ENCODE results near the gene ZNF407. TPM values are rescaled to one million over a fixed set of nuclear protein-coding genes. Genes with fewer than 3 reads are reported as not detected.
A peak's percentile ranks its signal among the peaks of the same experiment; 100 is the strongest.

ZNF407 gene
- polyA plus RNA-seq, 3 donors: 9.1 to 10.6 (median 10.5) TPM

DNA sequence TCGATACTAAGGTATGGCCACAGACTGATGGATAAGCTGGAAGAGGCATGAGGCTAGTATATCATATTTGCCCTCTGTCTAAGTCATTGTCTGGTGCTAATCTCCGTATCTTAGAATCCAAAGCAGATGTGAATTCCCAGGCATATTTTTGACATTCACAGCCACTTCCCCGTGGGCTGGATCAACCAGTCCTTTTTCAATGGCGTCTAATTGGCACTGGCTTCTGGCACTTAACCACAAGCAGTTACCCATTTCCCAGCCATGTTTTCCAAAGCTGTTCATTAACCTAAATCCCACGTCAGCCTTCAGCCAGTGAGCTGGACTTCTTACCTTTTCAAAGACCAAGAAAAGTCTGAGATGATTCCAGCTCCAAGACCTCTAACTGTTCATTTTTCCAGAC, 20.7 kb upstream of the ZNF407 start:
- DNase-seq: no peak

DNA sequence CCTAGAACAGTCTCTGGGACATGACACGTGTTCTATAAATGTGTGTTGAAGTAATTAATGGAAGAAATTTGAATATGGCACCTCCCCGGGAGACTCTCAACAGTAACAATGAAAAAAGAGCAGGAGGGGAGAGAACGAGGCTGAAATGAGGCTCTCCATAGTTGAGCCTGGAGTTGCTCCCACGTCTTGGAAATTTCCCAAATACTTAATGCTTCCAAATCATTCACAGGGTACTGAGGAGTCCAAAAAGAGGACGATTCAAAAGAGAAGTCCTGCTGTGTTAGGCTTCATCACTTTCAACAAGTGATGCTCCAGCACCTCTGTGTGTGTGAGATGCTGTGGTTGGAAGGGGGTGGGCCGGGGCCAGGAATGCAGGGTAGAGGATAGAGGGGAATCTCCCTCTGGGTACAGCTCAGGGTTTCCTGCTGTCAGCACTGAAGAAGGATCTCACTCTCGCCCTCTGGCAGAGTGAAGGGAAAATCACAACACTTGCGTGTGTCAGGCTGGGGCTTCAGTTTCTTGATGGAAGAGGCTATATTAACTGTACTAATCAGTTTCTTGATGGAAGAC, 18.1 kb upstream of the ZNF407 start:
- DNase-seq: no peak

DNA sequence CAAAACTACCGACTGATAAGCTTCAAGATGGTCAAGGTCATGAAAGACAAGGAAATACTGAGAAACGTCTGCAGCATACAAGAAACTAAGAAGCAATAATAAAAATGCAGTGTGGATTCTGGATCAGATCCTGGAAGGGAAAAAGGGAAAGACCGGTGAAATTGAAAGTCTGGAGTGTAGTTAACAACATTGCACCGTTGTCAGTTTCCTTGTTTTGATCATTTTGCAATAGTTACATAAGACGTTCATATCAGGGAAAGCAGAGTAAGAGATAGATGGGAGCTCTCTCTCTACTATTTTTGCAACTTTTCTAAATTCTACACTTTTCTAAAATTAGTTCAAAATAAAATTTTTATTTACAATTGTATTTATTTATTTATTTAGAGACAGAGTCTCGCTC, 15.0 kb upstream of the ZNF407 start:
- no peak for DNase-seq

GRCh38 chr18:74587441-74587840, 10.2 kb upstream of the ZNF407 start:
- no peak for DNase-seq

- DNase-seq: no peak
These were observed 8.6 kb upstream of the ZNF407 start for GRCh38 chr18:74589021-74589420.

DNA sequence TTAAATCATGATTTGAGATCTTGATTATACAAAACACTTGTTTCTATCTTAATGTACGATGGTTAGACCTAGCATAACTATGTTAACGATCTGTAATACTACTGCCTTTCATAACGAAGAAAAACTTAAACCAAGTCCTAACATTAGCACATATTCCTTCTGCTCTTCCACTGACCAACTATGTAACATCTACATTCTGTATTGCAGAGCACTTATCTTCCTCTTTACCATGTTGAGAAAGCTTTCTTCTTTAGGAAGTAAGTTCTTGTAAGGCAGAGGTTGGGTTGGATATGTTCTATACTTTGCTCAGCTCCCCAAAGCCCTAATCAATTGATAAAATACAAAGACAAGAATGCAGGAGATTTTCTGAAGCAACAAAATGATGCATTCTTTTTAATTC, 7.9 kb upstream of the ZNF407 start:
- no peak for DNase-seq

DNA sequence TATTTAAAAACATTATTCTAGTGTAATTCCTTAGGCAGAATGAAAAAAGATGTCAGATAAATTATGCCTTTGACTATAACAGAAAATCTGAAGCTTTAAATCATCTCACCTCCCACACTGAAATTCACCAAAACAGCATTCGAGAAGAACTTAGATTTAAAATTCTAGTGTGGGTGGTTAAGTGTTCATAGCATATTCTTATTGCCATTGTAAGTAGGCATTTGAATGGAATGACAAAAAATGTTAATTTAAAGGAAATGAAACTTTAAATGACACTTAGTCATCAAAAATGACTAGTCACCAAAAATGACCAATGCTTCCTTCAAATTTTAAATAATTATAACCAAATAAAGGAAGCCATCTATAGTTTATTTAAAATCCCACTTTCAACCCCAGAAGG, 7.0 kb upstream of the ZNF407 start:
- no peak for DNase-seq

GRCh38 chr18:74595431-74595830, 2.2 kb upstream of the ZNF407 start:
- DNase-seq: no peak

DNA sequence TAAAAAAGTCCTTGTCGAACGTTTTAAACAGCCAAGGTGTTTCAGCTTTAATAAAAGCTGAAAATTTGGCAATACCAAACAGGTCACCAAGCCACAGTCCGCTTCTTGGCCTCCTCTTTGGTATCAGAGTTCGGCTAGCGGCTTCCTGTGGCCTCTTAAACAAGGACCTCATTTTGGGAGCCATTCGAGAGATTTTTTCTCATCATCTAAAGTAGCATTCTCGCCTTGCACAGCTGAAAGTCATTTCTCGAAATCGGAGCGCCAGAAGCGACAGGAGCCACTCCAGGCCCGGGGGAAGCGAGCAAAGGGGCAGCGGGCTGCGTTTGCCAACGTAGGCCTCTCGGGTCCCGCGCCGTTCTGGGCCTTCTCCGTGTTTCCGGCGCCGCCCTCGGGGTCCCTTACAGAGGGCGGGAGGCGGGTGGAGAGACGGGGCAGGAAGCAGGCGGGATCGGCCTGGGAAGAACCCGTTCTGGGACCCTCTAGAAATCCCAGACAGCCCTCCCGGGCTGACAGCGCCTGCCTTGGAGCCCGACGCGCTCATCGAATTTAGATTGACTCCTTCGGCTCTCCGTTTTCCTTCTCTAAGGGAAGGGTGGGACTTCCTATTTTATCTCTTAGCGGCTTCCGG, 522 bp upstream of the ZNF407 start:
- no peak for DNase-seq

- peak; percentile 67 for DNase-seq
These were observed 806 bp downstream of the ZNF407 start for GRCh38 chr18:74598350-74599001.

DNA sequence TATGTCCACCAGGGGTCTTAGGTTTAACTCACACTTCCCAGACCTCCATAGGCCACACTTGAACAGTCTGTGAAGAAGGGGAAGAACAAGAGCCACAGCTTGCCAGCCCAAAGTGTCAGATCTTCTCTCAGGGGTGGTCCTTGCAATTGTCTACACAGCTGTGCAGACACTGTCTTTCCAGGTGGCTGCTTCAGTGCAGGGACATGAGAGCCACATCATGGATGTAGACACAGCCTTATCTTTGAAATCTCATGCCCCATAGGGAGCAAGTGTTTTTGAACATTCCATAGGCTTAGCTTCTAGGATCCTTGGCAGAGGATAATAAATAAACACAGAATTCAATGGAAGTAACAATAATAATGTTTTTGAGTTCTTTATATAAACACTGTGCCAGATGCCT, 6.7 kb downstream of the ZNF407 start:
- no peak for DNase-seq

DNA sequence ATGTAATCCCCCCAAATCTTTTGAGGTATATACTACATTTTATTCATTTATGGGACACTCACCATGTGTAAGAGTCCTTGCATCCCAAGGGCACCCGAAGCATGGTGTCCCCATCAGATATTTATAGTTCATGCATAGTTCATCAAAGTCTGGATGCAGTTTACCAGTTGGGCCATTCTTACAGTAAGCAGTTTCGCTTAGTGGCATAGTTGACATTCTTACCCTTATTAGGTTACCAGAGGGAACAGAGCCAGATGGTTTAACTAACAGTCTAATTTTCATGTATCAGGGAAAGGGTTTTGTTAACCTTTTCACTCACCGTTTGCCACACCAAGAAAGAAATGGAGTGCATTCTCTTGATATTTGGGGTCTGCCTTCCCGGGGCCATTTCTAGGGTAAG, 7.1 kb downstream of the ZNF407 start:
- peak; percentile 7 for DNase-seq

GRCh38 chr18:74608681-74609080, 11.0 kb downstream of the ZNF407 start:
- no peak for DNase-seq

DNA sequence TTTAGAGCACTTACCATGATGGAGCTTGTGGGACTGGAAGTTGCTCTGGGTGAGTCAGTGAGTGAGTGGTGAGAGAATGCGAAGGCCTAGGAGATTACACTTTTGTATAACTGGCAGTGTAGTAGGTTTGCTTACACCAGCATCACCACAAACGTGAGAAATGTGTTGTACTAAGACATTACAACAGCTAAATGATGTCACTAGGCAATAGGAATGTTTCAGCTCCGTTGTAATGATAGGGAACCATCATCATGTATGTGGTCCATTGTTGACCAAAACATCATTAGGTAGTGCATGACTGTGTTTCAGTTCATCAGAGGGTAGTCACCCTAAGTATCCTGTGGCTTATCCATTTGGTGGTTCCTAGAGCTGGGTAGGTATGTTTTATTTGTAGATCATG, 11.9 kb downstream of the ZNF407 start:
- no peak for DNase-seq

- no peak for DNase-seq
These were observed 12.5 kb downstream of the ZNF407 start for GRCh38 chr18:74610051-74610615.

- no peak for DNase-seq
These were observed 13.2 kb downstream of the ZNF407 start for GRCh38 chr18:74610860-74611259.

DNA sequence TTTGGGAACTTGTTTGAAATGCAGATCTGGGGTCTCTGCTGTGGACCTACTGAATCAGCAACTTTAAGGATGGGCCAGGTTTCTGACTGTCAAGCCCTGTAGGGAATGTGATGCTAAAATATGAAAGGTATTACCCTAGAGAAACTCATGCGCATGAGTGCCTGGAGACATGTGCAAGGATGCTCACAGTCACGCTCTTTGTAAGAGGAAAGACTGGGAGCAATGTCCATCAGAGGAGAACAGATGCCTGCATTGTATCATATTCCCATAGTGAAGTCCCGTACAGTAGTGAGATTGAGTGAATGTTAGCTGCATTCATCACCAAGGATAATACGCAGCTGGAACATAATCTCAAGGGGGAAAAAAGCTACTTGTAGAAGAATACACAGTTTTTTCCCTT, 14.1 kb downstream of the ZNF407 start:
- no peak for DNase-seq

DNA sequence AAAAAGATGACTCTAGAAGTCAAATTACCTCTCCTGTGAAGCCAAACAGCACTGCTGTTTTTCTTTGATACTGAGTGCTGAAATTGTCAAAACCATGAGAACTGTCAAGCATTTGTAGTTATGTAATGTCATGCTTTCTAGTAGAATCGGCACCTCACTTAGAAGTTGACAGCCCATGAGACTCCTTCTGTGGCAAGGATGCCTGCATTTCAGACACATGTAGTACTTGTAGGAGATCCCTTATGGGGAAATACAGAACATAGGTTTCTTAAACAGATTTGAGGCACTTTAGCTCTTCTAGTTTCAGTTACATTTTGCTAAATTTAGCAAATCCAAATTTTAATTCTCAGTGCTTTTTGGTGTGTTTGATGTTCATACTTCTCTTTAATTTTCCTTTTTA, 15.7 kb downstream of the ZNF407 start:
- DNase-seq: no peak

DNA sequence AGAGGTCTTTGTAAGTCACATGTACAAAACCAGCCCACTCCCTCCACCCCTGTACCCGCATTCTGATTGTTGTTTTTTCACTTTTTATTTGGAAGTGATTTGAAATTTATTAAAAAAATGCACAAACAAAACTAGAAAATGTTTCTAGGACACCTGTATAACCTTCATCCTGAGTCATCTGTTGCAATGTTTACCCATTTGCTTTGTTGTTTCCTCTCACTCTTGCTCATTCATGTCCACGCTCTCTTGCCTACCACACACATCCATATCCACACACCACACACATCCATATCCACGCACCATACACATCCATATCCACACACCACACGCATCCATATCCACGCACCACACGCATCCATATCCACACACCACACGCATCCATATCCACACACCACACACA, 18.8 kb downstream of the ZNF407 start:
- no peak for DNase-seq

DNA sequence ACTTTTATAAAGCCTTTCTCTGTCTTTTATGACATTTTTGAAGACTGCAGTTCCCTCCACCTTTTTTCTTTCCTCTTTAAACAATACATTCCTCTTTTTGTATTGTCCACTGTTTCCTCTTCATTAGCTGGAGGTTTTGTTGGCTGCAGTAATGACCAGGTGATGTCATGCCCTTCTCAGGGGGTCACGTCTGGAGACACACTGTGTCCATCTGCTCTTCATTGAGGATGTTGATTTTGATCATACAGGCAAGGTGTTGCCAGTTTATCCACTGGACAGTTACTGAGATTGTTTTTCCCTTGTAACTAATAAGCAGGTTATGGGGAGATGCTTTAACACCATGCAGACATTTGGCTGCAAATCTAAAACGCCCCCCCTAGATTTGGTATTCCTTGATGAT, 19.8 kb downstream of the ZNF407 start:
- no peak for DNase-seq

GRCh38 chr18:74622072-74622471, 24.4 kb downstream of the ZNF407 start:
- no peak for DNase-seq

GRCh38 chr18:74623047-74623816, 25.6 kb downstream of the ZNF407 start:
- no peak for DNase-seq

GRCh38 chr18:74624466-74624865, 26.8 kb downstream of the ZNF407 start:
- DNase-seq: no peak

Data from renal pelvis (tissue), 4 donors.